Activated CD8-positive, alpha-beta memory T cell treated with anti-CD3 and anti-CD28 coated beads for 24 hours (primary cell): ENCODE results near the gene MTA3.
A peak's percentile ranks its signal among the peaks of the same experiment; 100 is the strongest.

ENCODE experiments used
- DNase-seq: peaks from one replicate; pipeline ENCODE4 v3.0.0-alpha.2; 2020

Gene MTA3

GRCh38 chr2:42791606-42792005 is 223.2 kb downstream of the MTA3 start:
- DNase-seq, result no peak

- DNase-seq, result peak; percentile 71
Measured at GRCh38 chr2:42792087-42792582, 223.7 kb downstream of the MTA3 start.

GRCh38 chr2:42792583-42793333 is 224.3 kb downstream of the MTA3 start, which contains the start of gene HAAO:
HAAO (minus strand) TSS chr2:42792583; CDS start chr2:42792536, 47 bp downstream.
- DNase-seq, result peak; percentile 67

DNA sequence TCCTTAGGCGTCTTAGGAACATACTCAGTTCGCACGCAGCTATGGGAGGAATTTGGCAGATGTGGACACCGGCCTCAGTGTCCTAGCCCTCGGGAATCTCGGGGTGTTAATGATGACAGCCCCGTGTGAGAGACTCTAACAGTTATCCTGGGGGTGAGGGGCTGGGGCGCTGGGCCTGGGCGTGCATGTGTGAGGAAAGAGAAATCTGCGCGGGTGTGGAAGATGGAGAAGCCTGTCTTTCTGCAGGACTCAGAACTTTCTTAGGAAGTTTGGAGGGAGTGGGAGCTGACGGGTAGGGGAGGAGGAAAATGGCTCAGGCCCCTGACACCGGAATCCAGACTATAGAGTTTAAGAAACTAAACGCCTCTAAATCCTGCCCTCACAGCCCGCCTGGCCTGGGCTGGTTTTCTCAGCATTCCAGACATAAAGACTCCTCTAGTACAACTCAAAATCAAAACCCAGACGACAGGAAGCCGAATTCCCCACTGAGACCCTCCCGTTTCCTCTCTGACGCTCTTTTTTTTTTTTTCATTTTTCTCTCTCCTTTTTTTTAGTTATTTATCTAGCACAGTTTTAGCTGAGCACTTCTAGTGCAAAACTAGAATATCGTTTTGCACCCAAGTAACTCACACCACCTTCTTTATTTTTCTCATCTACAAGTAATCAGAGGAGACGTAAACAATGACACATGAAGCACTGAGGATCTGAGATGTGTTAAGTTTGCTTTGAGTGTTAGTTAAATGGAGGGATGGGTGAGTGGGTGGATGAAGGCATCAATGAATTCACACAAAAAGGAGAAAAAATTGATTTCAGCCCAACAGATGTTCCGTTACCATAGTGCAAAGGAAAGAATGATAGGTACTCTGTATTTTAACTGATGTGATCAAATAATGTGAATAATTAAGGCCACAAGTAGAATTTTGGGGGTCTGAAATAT is 225.2 kb downstream of the MTA3 start:
- DNase-seq, result no peak

- no peak for DNase-seq
Measured at GRCh38 chr2:42794271-42795046, 226.0 kb downstream of the MTA3 start.

GRCh38 chr2:42795275-42795674 is 226.8 kb downstream of the MTA3 start:
- DNase-seq, result no peak

DNA sequence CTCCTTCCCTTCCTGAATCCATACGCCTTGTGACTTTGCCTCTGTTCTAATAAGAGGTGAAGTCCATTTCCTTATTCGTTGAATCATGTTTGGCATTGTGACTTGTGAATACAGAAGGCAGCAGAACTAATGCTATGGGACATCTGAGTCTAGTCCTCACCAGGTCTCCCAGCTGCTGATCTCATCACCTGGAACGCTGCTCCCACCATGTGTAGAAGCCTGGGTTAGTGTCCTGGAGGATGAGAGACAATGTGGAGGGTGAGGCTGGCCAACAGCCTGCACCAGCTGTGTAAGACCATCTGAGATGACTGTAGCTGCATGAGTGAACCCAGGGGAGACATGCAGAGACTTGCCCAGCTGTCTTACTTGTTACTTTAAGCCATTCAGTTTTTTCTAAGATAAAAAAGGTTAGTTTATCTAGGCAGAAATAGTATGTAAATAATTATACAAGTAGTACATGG is 227.4 kb downstream of the MTA3 start:
- no peak for DNase-seq

DNA sequence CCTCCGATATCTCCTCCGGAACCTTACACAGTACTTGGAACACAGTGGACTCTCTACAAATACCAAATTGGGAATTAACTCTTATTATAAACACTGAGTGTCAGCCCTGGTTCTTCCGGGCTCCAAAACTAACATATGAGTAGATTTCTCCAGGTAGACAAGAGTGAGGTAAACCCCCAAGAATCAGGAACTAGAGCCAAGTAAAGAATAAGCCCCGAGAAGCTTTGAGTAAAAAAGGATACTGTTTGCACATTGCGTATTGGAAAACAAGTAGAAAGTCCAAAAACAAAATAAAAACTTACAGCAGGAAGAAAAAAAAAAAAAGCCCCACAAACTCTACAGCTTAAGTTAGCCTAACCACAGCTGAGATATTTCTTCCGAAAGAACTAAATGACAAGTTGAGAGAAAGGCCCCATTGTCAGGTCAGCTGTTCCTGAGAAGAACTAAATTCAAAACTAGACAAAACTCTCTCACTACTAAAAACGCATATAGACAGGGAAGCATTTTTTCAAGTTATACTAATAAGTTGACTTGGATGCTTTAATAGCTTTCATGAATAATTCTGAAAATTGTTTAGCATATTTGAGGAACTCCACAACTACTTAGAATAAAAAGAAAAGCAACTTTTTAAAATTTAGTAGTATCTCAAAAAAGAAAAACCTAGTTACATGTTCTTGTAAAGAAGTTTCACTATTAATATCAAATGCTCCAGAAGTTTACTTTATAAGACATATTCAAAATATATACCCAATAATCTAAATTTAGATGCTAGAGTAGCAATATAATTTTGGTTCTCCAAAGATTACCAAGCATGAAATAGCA is 228.2 kb downstream of the MTA3 start:
- no peak for DNase-seq

DNA sequence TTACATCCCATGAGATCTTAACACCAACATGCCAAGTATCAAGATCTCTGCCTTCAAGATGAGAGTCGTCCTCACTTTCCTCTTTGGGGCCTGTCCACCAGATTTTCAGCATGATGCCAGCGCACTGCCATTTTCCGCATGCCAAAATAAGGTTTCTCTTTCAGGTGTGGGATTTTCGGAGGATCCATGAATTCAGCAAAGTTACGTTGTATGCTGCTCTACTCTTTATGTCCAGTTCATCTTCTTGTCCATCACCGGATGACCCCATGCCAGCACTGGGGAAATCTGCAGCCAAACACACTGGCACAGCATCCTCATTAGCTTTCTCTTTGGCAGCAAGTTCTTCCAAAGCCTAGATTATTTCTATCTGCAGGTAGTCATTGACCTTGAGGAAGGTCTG is 228.8 kb downstream of the MTA3 start:
- DNase-seq, result no peak

- DNase-seq, result no peak
Measured at GRCh38 chr2:42799881-42800280, 231.4 kb downstream of the MTA3 start.

DNA sequence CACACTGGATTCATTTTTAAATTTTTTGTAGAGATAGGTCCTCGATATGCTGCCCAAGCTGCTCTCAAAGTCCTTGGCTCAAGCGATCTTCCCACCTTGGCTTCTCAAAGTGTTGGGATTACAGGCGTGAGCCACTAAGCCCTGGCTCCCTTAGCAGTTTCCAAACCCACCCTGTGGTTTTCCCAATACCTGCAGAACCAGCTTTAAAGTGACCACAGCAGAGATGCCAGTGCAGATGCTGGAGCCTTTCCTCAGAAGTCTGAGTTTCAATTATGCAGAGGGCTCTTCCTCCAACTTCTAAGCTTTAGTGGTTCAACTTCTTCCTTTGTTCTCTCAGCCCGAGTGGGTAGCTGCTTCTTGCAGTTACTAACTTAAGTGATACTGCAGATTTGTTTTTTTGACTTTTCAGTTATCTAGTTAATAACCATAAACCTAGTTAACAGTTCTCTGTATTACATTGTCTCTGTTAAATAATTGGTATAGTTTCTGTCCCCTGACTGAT is 232.1 kb downstream of the MTA3 start:
- no peak for DNase-seq

DNA sequence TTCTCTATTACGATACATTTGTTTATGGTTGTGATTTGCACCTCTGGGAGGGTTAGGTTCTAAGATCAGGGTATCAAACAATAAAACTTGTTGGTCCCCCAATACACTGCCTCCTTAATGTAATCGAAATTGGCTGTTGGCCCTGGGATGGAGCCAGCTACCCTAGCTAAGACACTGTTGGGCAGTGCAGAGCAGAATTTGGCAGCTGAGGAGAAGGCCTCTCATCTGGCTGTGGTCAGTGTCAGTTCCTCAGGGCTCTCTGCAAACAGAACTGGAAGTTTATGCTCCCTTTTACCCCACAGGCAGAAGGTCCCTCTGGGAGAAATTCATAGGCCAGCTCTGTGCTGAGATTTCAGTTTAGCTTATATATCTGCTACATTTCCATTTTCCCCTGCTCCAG is 232.5 kb downstream of the MTA3 start:
- no peak for DNase-seq

- no peak for DNase-seq
Measured at GRCh38 chr2:42801381-42801780, 232.9 kb downstream of the MTA3 start.

DNA sequence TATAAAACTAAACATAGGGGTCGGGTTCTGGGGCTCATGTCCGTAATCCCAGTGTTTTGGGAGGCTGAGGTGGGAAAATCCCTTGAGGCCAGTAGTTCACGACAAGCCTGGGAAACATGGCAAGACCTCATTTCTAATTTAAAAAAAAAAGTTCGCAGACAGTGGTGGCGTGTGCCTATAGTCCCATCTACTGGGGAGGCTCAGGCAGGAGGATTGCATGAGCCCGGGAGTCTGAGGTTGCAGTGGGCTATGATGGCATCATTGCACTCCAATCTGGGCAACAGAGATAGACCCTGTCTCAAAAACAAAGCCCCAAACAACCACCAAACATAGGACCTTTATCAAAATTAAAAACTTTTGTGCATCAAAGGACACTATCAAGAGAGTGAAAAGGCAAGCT is 233.7 kb downstream of the MTA3 start:
- no peak for DNase-seq

DNA sequence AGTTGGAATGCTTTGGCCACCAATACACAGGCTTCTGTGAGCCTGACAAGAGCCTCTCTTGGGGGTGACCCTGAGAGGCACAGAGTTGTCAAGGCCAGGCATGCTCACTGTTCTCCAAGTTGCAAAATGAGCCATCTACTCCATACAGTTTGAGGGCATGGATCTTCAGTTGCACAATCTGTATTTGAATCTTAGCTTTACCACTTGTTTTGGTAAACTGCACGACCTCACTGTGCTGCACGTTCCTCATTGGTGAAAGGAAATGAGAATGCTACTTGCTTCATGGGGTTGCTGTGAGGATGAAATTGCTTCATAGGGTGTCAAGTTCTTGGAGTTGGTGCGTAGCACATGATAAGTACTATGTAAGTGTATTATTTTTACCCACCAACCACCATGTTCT is 235.9 kb downstream of the MTA3 start:
- no peak for DNase-seq

GRCh38 chr2:42804891-42805290 is 236.5 kb downstream of the MTA3 start:
- no peak for DNase-seq
